HL-60 (cell line): ENCODE data around the gene CSMD2.

Experiments
- GABPA ChIP-seq: IDR thresholded peaks from 2 replicates; pipeline ENCODE4 v1.6.1; 2012; ENCODE audit warnings: low read depth
- POLR2AphosphoS5 ChIP-seq: IDR thresholded peaks from 2 replicates; pipeline ENCODE4 v1.6.1; 2012; ENCODE audit warnings: low read depth
- SPI1 ChIP-seq: IDR thresholded peaks from 2 replicates; pipeline ENCODE4 v1.6.1; 2012; ENCODE audit warnings: low read depth, mild to moderate bottlenecking, borderline replicate concordance
- TF ChIP-seq, protein P1 (sequence below): IDR thresholded peaks from one replicate; pipeline ENCODE4 v1.5.1; 2011; ENCODE audit warnings: low read length, control low read depth, inconsistent platforms; ENCODE audit not compliant: insufficient read depth

DNA sequence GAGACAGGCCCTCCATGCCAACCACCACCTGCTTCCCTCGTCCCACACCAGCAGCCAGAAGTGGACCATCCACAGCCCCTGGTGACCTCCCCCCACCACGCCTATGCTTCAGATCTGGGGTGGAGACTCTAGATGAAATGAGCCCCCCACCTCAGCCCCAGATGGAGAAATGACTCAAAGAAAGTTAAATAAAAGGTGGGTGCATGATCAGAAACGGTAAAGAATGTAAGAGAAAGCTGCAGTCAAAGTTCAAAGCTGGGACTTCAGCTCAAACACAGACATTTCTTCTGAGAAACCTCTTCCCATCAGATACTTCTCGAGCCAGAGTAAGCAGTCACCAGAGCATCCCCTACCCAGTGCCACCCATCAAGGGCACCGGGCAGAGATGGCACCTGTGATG, 344.2 kb downstream of the CSMD2 start:
- TF ChIP-seq, protein P1, sequence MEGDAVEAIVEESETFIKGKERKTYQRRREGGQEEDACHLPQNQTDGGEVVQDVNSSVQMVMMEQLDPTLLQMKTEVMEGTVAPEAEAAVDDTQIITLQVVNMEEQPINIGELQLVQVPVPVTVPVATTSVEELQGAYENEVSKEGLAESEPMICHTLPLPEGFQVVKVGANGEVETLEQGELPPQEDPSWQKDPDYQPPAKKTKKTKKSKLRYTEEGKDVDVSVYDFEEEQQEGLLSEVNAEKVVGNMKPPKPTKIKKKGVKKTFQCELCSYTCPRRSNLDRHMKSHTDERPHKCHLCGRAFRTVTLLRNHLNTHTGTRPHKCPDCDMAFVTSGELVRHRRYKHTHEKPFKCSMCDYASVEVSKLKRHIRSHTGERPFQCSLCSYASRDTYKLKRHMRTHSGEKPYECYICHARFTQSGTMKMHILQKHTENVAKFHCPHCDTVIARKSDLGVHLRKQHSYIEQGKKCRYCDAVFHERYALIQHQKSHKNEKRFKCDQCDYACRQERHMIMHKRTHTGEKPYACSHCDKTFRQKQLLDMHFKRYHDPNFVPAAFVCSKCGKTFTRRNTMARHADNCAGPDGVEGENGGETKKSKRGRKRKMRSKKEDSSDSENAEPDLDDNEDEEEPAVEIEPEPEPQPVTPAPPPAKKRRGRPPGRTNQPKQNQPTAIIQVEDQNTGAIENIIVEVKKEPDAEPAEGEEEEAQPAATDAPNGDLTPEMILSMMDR: no peak
- TF ChIP-seq SPI1 (no peak), GABPA (no peak), POLR2AphosphoS5 (no peak)
